ENCODE results near the gene CYP4F12.
"Not testable (repeated sequence)": the region's sequence is repeated elsewhere in the genome, so short reads cannot be mapped to it uniquely, and the experiment has no call there.

Gene CYP4F12

DNA sequence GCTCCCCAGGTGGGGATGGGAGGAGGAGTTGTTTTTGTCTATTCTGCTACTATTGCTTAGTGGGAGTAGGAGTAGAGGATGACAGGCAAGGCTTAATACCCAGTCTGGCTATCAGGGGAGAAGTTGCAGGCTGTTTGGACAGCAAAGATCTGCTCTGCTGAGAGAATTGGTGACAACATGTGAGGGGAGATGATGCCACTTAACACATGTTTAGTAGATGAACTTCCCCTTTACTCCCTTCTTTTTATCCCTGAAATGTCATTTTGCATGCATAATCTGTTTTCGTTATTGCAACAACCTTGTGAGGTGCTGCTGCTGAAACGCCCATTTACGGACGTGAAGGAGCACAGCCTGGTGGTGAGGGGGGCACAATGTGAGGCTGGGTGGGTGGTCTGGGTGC is 3.0 kb upstream of the CYP4F12 start:
- no peak overlapping the region for H3K4me3 ChIP-seq (ENCODE audit: low read length)
- no peak for TF ChIP-seq CTCF (conservative IDR thresholded peaks at IDR 0.05; ENCODE audit: low read length)
- no peak for DNase-seq (ENCODE audit: low read depth)

DNA sequence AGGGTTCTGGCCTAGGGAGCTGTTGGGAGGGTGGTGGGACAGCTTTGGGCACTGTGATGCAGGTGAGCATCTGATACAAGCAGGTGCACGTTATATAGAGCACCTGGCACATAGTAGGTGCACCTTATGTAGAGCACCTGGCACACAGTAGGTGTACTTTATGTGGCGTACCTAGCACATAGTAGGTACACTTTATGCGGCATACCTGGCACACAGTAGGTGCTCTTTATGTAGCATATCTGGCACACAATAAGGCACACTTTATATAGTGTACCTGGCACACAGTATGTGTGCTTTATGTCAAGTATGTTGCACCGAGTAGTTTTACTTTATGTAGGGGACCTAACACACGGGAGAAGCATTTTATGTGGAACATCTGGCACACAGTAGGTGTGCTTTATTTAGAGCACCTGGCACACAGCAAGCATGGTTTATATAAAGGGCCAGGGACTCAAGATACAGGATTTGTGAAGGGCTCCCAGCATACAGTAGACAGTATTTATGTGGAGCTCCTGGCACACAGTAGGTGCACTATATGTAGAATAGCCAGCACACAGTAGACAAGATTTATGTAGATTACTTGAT is 1.6 kb upstream of the CYP4F12 start:
- no peak for DNase-seq (ENCODE audit: low read depth)
- no peak overlapping the region for H3K4me3 ChIP-seq (ENCODE audit: low read length)
- no peak for TF ChIP-seq CTCF (conservative IDR thresholded peaks at IDR 0.05; ENCODE audit: low read length)

- no peak for TF ChIP-seq CTCF (conservative IDR thresholded peaks at IDR 0.05; ENCODE audit: low read length)
- H3K4me3 ChIP-seq (ENCODE audit: low read length), result no peak overlapping the region
- DNase-seq (ENCODE audit: low read depth), result no peak
Measured at GRCh38 chr19:15671891-15672579, 852 bp upstream of the CYP4F12 start.

GRCh38 chr19:15673176-15673654 is 328 bp downstream of the CYP4F12 start:
- no peak for TF ChIP-seq CTCF (conservative IDR thresholded peaks at IDR 0.05; ENCODE audit: low read length)
- DNase-seq (ENCODE audit: low read depth), result no peak
- no peak overlapping the region for H3K4me3 ChIP-seq (ENCODE audit: low read length)

DNA sequence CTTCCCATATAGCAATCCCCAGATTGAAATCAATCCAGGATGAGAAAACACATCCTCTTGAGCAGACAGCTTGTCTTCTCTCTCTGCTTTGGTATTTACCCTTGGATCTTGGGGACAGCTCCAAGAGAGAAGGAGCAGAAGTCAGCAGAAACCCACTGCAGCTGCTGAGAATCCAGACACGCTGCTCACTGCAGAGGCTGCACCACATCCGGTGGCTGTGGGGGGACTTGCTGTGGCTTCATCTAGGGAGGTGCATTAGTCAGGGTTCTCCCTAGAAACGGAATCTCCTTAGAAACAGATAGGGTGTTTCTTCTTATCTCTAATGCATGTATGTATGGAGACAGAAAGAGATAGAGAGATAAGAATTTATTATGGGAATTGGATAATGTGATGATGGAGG is 2.7 kb downstream of the CYP4F12 start:
- H3K4me3 ChIP-seq (ENCODE audit: low read length), result no peak overlapping the region
- no peak for TF ChIP-seq CTCF (conservative IDR thresholded peaks at IDR 0.05; ENCODE audit: low read length)
- DNase-seq (ENCODE audit: low read depth), result no peak

- DNase-seq (ENCODE audit: low read depth), result no peak
- no peak overlapping the region for H3K4me3 ChIP-seq (ENCODE audit: low read length)
- TF ChIP-seq CTCF (conservative IDR thresholded peaks at IDR 0.05; ENCODE audit: low read length), result no peak
Measured at GRCh38 chr19:15679089-15679488, 6.2 kb downstream of the CYP4F12 start.

GRCh38 chr19:15679865-15680264 is 7.0 kb downstream of the CYP4F12 start:
- H3K4me3 ChIP-seq (ENCODE audit: low read length); DNase-seq (ENCODE audit: low read depth): not testable (repeated sequence)

All from AG10803 (cell line).